ENCODE results near the gene SMIM14. TPM values are rescaled to one million over a fixed set of nuclear protein-coding genes. Genes with fewer than 3 reads are reported as not detected.
A peak's percentile ranks its signal among the peaks of the same experiment; 100 is the strongest.

The SMIM14 gene
- total RNA-seq, 1 donor from 2014 or later: 91.0 TPM

DNA sequence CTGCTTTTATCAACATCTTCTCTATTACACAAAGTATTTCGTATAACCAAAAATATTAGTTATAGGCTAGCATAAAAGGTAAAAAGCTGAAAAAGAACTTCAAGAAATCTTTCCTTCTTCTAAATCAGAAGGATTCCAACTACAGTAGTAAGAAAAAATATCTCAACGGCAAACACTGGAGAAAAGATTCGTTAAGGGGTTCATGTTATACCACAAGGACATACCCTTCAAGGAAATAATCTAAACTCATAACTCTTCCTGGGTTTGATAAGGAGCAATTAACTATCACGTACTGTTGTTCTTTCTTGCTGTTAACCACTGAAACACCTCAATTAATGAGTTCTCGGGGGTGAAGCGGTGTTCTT is 1.5 kb downstream of the SMIM14 start:
- Histone ChIP-seq H3K4me1 (peaks cover 10% of the 10 kb centered on the region), H3K4me2 (peak overlapping the region; percentile 93), H4K20me1 (ENCODE audit: low read depth) (peaks cover 24% of the 10 kb centered on the region), H3F3A (ENCODE audit: low read depth) (peaks cover 58% of the 10 kb centered on the region), H3K79me2 (ENCODE audit: low read depth) (peaks cover 48% of the 10 kb centered on the region), H3K27me3 (no peaks in the 10 kb centered on the region), H3K9ac (peak overlapping the region; percentile 94), H3K27ac (peak overlapping the region; percentile 99), H2AFZ (replicated peaks) (no peak overlapping the region), H3K36me3 (no peaks in the 10 kb centered on the region), H3K9me3 (ENCODE audit: low read depth) (no peaks in the 10 kb centered on the region), H3K4me3 (peak overlapping the region; percentile 85)
- Mint-ChIP-seq H3K4me3 (peak overlapping the region; percentile 95), H3K36me3 (no peaks in the 10 kb centered on the region), H3K27ac (peak overlapping the region; percentile 97), H3K9me3 (no peaks in the 10 kb centered on the region), H3K27me3 (ENCODE audit: insufficient read depth, low read depth) (peaks cover 2% of the 10 kb centered on the region), H3K4me1 (peaks cover 47% of the 10 kb centered on the region)
- TF ChIP-seq EZH2 (IDR thresholded peaks at IDR 0.05) (no peak), EZH2phosphoT487 (IDR thresholded peaks at IDR 0.05) (no peak)
- TF ChIP-seq, protein P1, sequence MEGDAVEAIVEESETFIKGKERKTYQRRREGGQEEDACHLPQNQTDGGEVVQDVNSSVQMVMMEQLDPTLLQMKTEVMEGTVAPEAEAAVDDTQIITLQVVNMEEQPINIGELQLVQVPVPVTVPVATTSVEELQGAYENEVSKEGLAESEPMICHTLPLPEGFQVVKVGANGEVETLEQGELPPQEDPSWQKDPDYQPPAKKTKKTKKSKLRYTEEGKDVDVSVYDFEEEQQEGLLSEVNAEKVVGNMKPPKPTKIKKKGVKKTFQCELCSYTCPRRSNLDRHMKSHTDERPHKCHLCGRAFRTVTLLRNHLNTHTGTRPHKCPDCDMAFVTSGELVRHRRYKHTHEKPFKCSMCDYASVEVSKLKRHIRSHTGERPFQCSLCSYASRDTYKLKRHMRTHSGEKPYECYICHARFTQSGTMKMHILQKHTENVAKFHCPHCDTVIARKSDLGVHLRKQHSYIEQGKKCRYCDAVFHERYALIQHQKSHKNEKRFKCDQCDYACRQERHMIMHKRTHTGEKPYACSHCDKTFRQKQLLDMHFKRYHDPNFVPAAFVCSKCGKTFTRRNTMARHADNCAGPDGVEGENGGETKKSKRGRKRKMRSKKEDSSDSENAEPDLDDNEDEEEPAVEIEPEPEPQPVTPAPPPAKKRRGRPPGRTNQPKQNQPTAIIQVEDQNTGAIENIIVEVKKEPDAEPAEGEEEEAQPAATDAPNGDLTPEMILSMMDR (IDR thresholded peaks at IDR 0.05): no peak
- DNase-seq (ENCODE audit: low spot score): no peak

DNA sequence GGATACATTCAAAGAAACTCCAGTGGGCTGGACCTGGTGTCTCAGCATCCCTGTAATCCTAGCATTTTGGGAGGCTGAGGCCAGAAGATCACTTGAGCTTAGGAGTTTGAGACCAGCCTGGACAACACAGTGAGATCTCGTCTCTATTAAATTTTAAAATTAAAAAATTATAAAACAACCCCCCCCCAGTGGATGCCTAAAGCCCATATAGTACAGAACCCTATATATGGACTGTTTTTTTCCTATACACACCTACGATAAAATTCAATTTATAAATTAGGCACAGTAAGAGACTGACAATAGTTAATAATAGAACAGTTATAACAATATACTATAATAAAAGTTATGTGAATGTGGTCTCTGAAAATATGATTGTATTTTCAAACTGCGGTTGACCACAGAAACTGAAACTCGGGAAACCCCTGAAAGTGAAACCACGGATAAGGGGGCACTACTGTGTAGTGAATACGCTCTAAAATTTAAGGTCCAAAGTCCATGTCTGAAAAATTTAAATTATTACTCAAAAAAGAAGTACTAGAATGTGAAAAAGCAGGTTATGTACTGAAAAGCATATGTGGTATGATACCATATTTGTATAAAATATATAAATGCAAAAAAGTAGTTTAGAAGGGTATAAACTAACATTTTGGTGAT is 2.0 kb downstream of the SMIM14 start:
- Histone ChIP-seq H3K9ac (peak overlapping the region; percentile 94), H3K27me3 (no peaks in the 10 kb centered on the region), H3K4me1 (peaks cover 10% of the 10 kb centered on the region), H4K20me1 (ENCODE audit: low read depth) (peaks cover 28% of the 10 kb centered on the region), H3K4me3 (peak overlapping the region; percentile 85), H3K36me3 (no peaks in the 10 kb centered on the region), H3F3A (ENCODE audit: low read depth) (peaks cover 54% of the 10 kb centered on the region), H3K4me2 (peak overlapping the region; percentile 93), H2AFZ (replicated peaks) (no peak overlapping the region), H3K9me3 (ENCODE audit: low read depth) (no peaks in the 10 kb centered on the region), H3K27ac (peak overlapping the region; percentile 99), H3K79me2 (ENCODE audit: low read depth) (peaks cover 48% of the 10 kb centered on the region)
- no peak overlapping the region for H3K27ac Mint-ChIP-seq
- peaks cover 44% of the 10 kb centered on the region for H3K4me1 Mint-ChIP-seq
- TF ChIP-seq, protein P1 (IDR thresholded peaks at IDR 0.05): no peak
- TF ChIP-seq EZH2 (IDR thresholded peaks at IDR 0.05) (no peak), EZH2phosphoT487 (IDR thresholded peaks at IDR 0.05) (no peak)
- DNase-seq (ENCODE audit: low spot score): no peak
- peaks cover 2% of the 10 kb centered on the region for H3K27me3 Mint-ChIP-seq (ENCODE audit: insufficient read depth, low read depth)
- H3K9me3 Mint-ChIP-seq: no peaks in the 10 kb centered on the region
- peak overlapping the region; percentile 95 for H3K4me3 Mint-ChIP-seq
- H3K36me3 Mint-ChIP-seq: no peaks in the 10 kb centered on the region

DNA sequence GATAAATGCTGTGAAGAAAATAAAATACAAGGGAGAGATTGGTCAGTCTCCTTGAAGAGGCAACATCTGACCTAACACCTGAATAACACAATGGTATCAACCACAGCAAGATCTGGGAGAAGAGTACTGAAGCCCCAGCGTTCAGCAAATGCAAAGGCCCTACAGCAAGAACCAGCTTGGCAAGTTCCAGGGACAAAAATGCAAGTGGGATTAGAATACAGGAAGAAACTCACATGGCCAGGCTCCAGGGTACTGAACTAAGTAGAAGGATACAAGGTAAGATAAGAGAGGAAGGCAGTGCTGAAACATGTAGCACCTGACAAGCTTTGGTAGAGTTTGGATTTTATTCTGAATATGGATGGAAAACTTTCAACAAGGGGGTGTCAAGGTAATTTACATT is 3.6 kb downstream of the SMIM14 start:
- no peaks in the 10 kb centered on the region for H3K9me3 Mint-ChIP-seq
- Histone ChIP-seq H3K4me3 (no peak overlapping the region), H3K79me2 (ENCODE audit: low read depth) (peaks cover 48% of the 10 kb centered on the region), H3K36me3 (no peaks in the 10 kb centered on the region), H4K20me1 (ENCODE audit: low read depth) (peaks cover 29% of the 10 kb centered on the region), H3K27me3 (no peaks in the 10 kb centered on the region), H3K27ac (no peak overlapping the region), H3K9ac (no peak overlapping the region), H3K9me3 (ENCODE audit: low read depth) (no peaks in the 10 kb centered on the region), H2AFZ (replicated peaks) (no peak overlapping the region), H3F3A (ENCODE audit: low read depth) (peaks cover 41% of the 10 kb centered on the region), H3K4me2 (no peak overlapping the region), H3K4me1 (peaks cover 9% of the 10 kb centered on the region)
- TF ChIP-seq EZH2 (IDR thresholded peaks at IDR 0.05) (no peak), EZH2phosphoT487 (IDR thresholded peaks at IDR 0.05) (no peak)
- TF ChIP-seq, protein P1 (IDR thresholded peaks at IDR 0.05): no peak
- no peak for DNase-seq (ENCODE audit: low spot score)
- no peak overlapping the region for H3K27ac Mint-ChIP-seq
- H3K4me3 Mint-ChIP-seq: peak overlapping the region; percentile 11
- H3K4me1 Mint-ChIP-seq: peaks cover 32% of the 10 kb centered on the region
- H3K27me3 Mint-ChIP-seq (ENCODE audit: insufficient read depth, low read depth): no peaks in the 10 kb centered on the region
- no peaks in the 10 kb centered on the region for H3K36me3 Mint-ChIP-seq

Data from neural progenitor cell (in vitro differentiated cells).